ENCODE results near the gene LRRC27.
"Not testable (repeated sequence)": the region's sequence is repeated elsewhere in the genome, so short reads cannot be mapped to it uniquely, and the experiment has no call there.

The LRRC27 gene

GRCh38 chr10:132339276-132339675 is 7.3 kb downstream of the LRRC27 start:
- DNase-seq, result no peak

- DNase-seq, result no peak
Observed at GRCh38 chr10:132341017-132341416, 9.0 kb downstream of the LRRC27 start.

GRCh38 chr10:132341781-132342180 is 9.8 kb downstream of the LRRC27 start:
- DNase-seq, result no peak

- no peak for DNase-seq
Observed at GRCh38 chr10:132342553-132342952, 10.6 kb downstream of the LRRC27 start.

- DNase-seq, result no peak
Observed at GRCh38 chr10:132344386-132344785, 12.4 kb downstream of the LRRC27 start.

- DNase-seq, result no peak
Observed at GRCh38 chr10:132345345-132345744, 13.4 kb downstream of the LRRC27 start.

- DNase-seq, result no peak
Observed at GRCh38 chr10:132346806-132347205, 14.8 kb downstream of the LRRC27 start.

GRCh38 chr10:132347211-132347930 is 15.4 kb downstream of the LRRC27 start:
- DNase-seq, result no peak

GRCh38 chr10:132347931-132348267 is 15.9 kb downstream of the LRRC27 start:
- DNase-seq, result no peak

GRCh38 chr10:132349766-132350165 is 17.8 kb downstream of the LRRC27 start:
- no peak for DNase-seq

GRCh38 chr10:132350391-132350790 is 18.4 kb downstream of the LRRC27 start:
- no peak for DNase-seq

- DNase-seq, result no peak
Observed at GRCh38 chr10:132350946-132351345, 19.0 kb downstream of the LRRC27 start.

- no peak for DNase-seq
Observed at GRCh38 chr10:132351611-132352010, 19.6 kb downstream of the LRRC27 start.

- not testable (repeated sequence) for DNase-seq
Observed at GRCh38 chr10:132352462-132353308, 20.7 kb downstream of the LRRC27 start.

- no peak for DNase-seq
Observed at GRCh38 chr10:132353456-132354355, 21.7 kb downstream of the LRRC27 start.

GRCh38 chr10:132354356-132355094 is 22.5 kb downstream of the LRRC27 start:
- no peak for DNase-seq

- DNase-seq, result no peak
Observed at GRCh38 chr10:132355297-132355696, 23.3 kb downstream of the LRRC27 start.

- no peak for DNase-seq
Observed at GRCh38 chr10:132355754-132356153, 23.8 kb downstream of the LRRC27 start.

GRCh38 chr10:132356621-132357195 is 24.7 kb downstream of the LRRC27 start:
- no peak for DNase-seq

GRCh38 chr10:132357286-132358058 is 25.5 kb downstream of the LRRC27 start:
- DNase-seq, result no peak

- DNase-seq, result no peak
Observed at GRCh38 chr10:132359305-132360040, 27.5 kb downstream of the LRRC27 start.

Data from NCI-H1092 (cell line).